HPDE6-E6E7 (cell line): ENCODE data around the gene DPP6.

Experiments
- DNase-seq: peaks from one replicate; pipeline ENCODE4 v3.0.0; 2011; ENCODE audit warnings: missing footprints; ENCODE audit errors: extremely low spot score

The DPP6 gene

GRCh38 chr7:154858836-154859537, 806.8 kb downstream of the DPP6 start:
- DNase-seq: no peak

GRCh38 chr7:154859747-154860620, 807.8 kb downstream of the DPP6 start:
- DNase-seq: no peak

GRCh38 chr7:154860621-154861375, 808.6 kb downstream of the DPP6 start:
- no peak for DNase-seq

GRCh38 chr7:154861589-154861988, 809.4 kb downstream of the DPP6 start:
- no peak for DNase-seq

- no peak for DNase-seq
Measured at GRCh38 chr7:154862153-154862791, 810.1 kb downstream of the DPP6 start.

- DNase-seq: no peak
Measured at GRCh38 chr7:154863766-154864522, 811.7 kb downstream of the DPP6 start.

GRCh38 chr7:154864523-154864891, 812.3 kb downstream of the DPP6 start:
- no peak for DNase-seq

GRCh38 chr7:154865984-154866685, 813.9 kb downstream of the DPP6 start:
- DNase-seq: no peak

- no peak for DNase-seq
Measured at GRCh38 chr7:154867068-154867467, 814.9 kb downstream of the DPP6 start.

GRCh38 chr7:154868921-154869320, 816.7 kb downstream of the DPP6 start:
- no peak for DNase-seq

GRCh38 chr7:154869436-154869835, 817.2 kb downstream of the DPP6 start:
- DNase-seq: no peak

- DNase-seq: no peak
Measured at GRCh38 chr7:154871507-154871906, 819.3 kb downstream of the DPP6 start.

- DNase-seq: no peak
Measured at GRCh38 chr7:154871928-154872750, 819.9 kb downstream of the DPP6 start.

GRCh38 chr7:154872811-154873499, 820.8 kb downstream of the DPP6 start:
- DNase-seq: no peak

GRCh38 chr7:154873500-154874121, 821.4 kb downstream of the DPP6 start:
- DNase-seq: no peak

GRCh38 chr7:154874409-154875113, 822.4 kb downstream of the DPP6 start:
- DNase-seq: no peak

GRCh38 chr7:154875297-154875696, 823.1 kb downstream of the DPP6 start:
- no peak for DNase-seq

GRCh38 chr7:154876516-154876915, 824.3 kb downstream of the DPP6 start:
- DNase-seq: no peak
